Midbrain (tissue), 1 donor: Measurements from ENCODE around the gene TMED4.

Experiments
- DNase-seq: peaks from one replicate; lab custom pipeline; 2025; lab: John Stamatoyannopoulos, UW

The TMED4 gene

GRCh38 chr7:44581879-44582603 is at the start of gene TMED4:
TSS of gene TMED4 (minus strand) at chr7:44582231. CDS start at chr7:44582206, 25 bp downstream.
- peak; percentile 98 for DNase-seq

GRCh38 chr7:44631458-44632115 is 49.6 kb upstream of the TMED4 start:
- DNase-seq: no peak

GRCh38 chr7:44630792-44631457 is 48.9 kb upstream of the TMED4 start:
- DNase-seq: no peak

- no peak for DNase-seq
Measured at GRCh38 chr7:44629829-44630522, 47.9 kb upstream of the TMED4 start.

GRCh38 chr7:44626620-44627019 is 44.6 kb upstream of the TMED4 start:
- DNase-seq: no peak

GRCh38 chr7:44625526-44626471 is 43.8 kb upstream of the TMED4 start:
- no peak for DNase-seq

GRCh38 chr7:44624318-44624717 is 42.3 kb upstream of the TMED4 start:
- no peak for DNase-seq

- no peak for DNase-seq
Measured at GRCh38 chr7:44622342-44623151, 40.5 kb upstream of the TMED4 start.

GRCh38 chr7:44621750-44622103 is 39.7 kb upstream of the TMED4 start:
- no peak for DNase-seq

GRCh38 chr7:44621034-44621749 is 39.2 kb upstream of the TMED4 start:
- DNase-seq: no peak

GRCh38 chr7:44618753-44619152 is 36.7 kb upstream of the TMED4 start:
- no peak for DNase-seq

GRCh38 chr7:44618045-44618444 is 36.0 kb upstream of the TMED4 start:
- DNase-seq: no peak

GRCh38 chr7:44617225-44617890 is 35.3 kb upstream of the TMED4 start:
- DNase-seq: no peak

GRCh38 chr7:44616545-44616944 is 34.5 kb upstream of the TMED4 start:
- no peak for DNase-seq

GRCh38 chr7:44615793-44616192 is 33.8 kb upstream of the TMED4 start:
- DNase-seq: no peak

- DNase-seq: no peak
Measured at GRCh38 chr7:44615149-44615611, 33.1 kb upstream of the TMED4 start.

- DNase-seq: no peak
Measured at GRCh38 chr7:44609829-44610228, 27.8 kb upstream of the TMED4 start.

- no peak for DNase-seq
Measured at GRCh38 chr7:44608916-44609648, 27.1 kb upstream of the TMED4 start.
